WI38 (cell line): ENCODE data around the gene PLEKHN1.

ENCODE experiments used
- H3K4me3 ChIP-seq: 2 replicates; pipeline ENCODE4 v1.5.1; 2011; ENCODE audit warnings: low read depth, mild to moderate bottlenecking, control low read depth, low read length
- CTCF ChIP-seq: IDR thresholded peaks from 2 replicates; pipeline ENCODE4 v1.5.1; 2012; ENCODE audit warnings: low read depth, mild to moderate bottlenecking, control low read depth, low read length

Gene PLEKHN1

GRCh38 chr1:920010-920409 lies 46.3 kb upstream of the PLEKHN1 start:
- no peak for TF ChIP-seq CTCF
- H3K4me3 ChIP-seq = no peak overlapping the region

- TF ChIP-seq CTCF = no peak
- H3K4me3 ChIP-seq = no peak overlapping the region
These were observed 45.8 kb upstream of the PLEKHN1 start for GRCh38 chr1:920521-920920.

GRCh38 chr1:921011-921837 lies 45.1 kb upstream of the PLEKHN1 start:
- H3K4me3 ChIP-seq = no peak overlapping the region
- TF ChIP-seq CTCF = peak; percentile 56

GRCh38 chr1:923131-923990 lies 42.9 kb upstream of the PLEKHN1 start, which contains the start of gene SAMD11:
Gene SAMD11 (plus strand): TSS chr1:923923. CDS start chr1:924432, 509 bp downstream.
- TF ChIP-seq CTCF = no peak
- H3K4me3 ChIP-seq = peak within 1 kb of the TSS; percentile 48

- peak overlapping the region; percentile 48 for H3K4me3 ChIP-seq
- no peak for TF ChIP-seq CTCF
These were observed 42.2 kb upstream of the PLEKHN1 start for GRCh38 chr1:923991-924655.

- no peak for TF ChIP-seq CTCF
- H3K4me3 ChIP-seq = peak overlapping the region; percentile 48
These were observed 41.4 kb upstream of the PLEKHN1 start for GRCh38 chr1:924656-925560.
